GM12892 (cell line): ENCODE measurements around the gene SPTB.

Experiments used
- POLR2A ChIP-seq: IDR thresholded peaks from 2 replicates; pipeline ENCODE4 v1.6.1; 2011; ENCODE audit warnings: low read depth, low read length, control low read depth
- POLR2AphosphoS5 ChIP-seq: IDR thresholded peaks from 2 replicates; pipeline ENCODE4 v1.6.1; 2011; ENCODE audit warnings: low read depth, low read length, control low read depth
- TAF1 ChIP-seq: IDR thresholded peaks from 2 replicates; pipeline ENCODE4 v1.6.1; 2011; ENCODE audit warnings: low read depth, mild to moderate bottlenecking, control low read depth, low read length, borderline replicate concordance

GRCh38 chr14:64841772-64842750 is 37.6 kb downstream of the SPTB start:
- TF ChIP-seq POLR2AphosphoS5 (no peak), TAF1 (no peak), POLR2A (no peak)
